Rectal smooth muscle tissue (tissue), 1 donor: ENCODE measurements around the gene STRIT1.

Experiments
- H3K27ac ChIP-seq: one replicate; pipeline ENCODE4 v1.7.0; 2013; ENCODE audit warnings: low read depth, low read length, inconsistent platforms
- H3K27me3 ChIP-seq: one replicate; pipeline ENCODE4 v1.7.0; 2013; ENCODE audit warnings: low read length; ENCODE audit not compliant: control insufficient read depth, insufficient read depth
- H3K36me3 ChIP-seq: one replicate; pipeline ENCODE4 v1.7.0; 2013; ENCODE audit warnings: low read length; ENCODE audit not compliant: control insufficient read depth, insufficient read depth
- H3K4me1 ChIP-seq: one replicate; pipeline ENCODE4 v1.7.0; 2013; ENCODE audit warnings: low read length; ENCODE audit not compliant: control insufficient read depth, insufficient read depth
- H3K4me3 ChIP-seq: one replicate; pipeline ENCODE4 v1.7.0; 2013; ENCODE audit warnings: low read length
- H3K9ac ChIP-seq: one replicate; pipeline ENCODE4 v1.7.0; 2013; ENCODE audit warnings: low read length

STRIT1 gene

GRCh38 chr3:155248531-155249187, 44.8 kb downstream of the STRIT1 start:
- no peaks in the 10 kb centered on the region for H3K36me3 ChIP-seq
- H3K9ac ChIP-seq, result no peak overlapping the region
- H3K27ac ChIP-seq, result no peak overlapping the region
- H3K4me1 ChIP-seq, result no peaks in the 10 kb centered on the region
- no peak overlapping the region for H3K4me3 ChIP-seq
- no peaks in the 10 kb centered on the region for H3K27me3 ChIP-seq

GRCh38 chr3:155244699-155245098, 48.8 kb downstream of the STRIT1 start:
- Histone ChIP-seq H3K27me3 (no peaks in the 10 kb centered on the region), H3K4me3 (no peak overlapping the region), H3K4me1 (no peaks in the 10 kb centered on the region), H3K9ac (no peak overlapping the region), H3K36me3 (no peaks in the 10 kb centered on the region), H3K27ac (no peak overlapping the region)

GRCh38 chr3:155244216-155244615, 49.3 kb downstream of the STRIT1 start:
- H3K4me1 ChIP-seq, result no peaks in the 10 kb centered on the region
- no peaks in the 10 kb centered on the region for H3K36me3 ChIP-seq
- H3K27me3 ChIP-seq, result no peaks in the 10 kb centered on the region
- H3K27ac ChIP-seq, result no peak overlapping the region
- H3K4me3 ChIP-seq, result no peak overlapping the region
- no peak overlapping the region for H3K9ac ChIP-seq

GRCh38 chr3:155243512-155243921, 50.0 kb downstream of the STRIT1 start:
- no peaks in the 10 kb centered on the region for H3K4me1 ChIP-seq
- no peak overlapping the region for H3K9ac ChIP-seq
- H3K4me3 ChIP-seq, result no peak overlapping the region
- H3K36me3 ChIP-seq, result no peaks in the 10 kb centered on the region
- no peaks in the 10 kb centered on the region for H3K27me3 ChIP-seq
- no peak overlapping the region for H3K27ac ChIP-seq

GRCh38 chr3:155242342-155242741, 51.1 kb downstream of the STRIT1 start:
- no peaks in the 10 kb centered on the region for H3K36me3 ChIP-seq
- no peak overlapping the region for H3K27ac ChIP-seq
- no peak overlapping the region for H3K4me3 ChIP-seq
- H3K27me3 ChIP-seq, result no peaks in the 10 kb centered on the region
- H3K9ac ChIP-seq, result no peak overlapping the region
- no peaks in the 10 kb centered on the region for H3K4me1 ChIP-seq

GRCh38 chr3:155241579-155241978, 51.9 kb downstream of the STRIT1 start:
- Histone ChIP-seq H3K36me3 (no peaks in the 10 kb centered on the region), H3K27me3 (no peaks in the 10 kb centered on the region), H3K9ac (no peak overlapping the region), H3K27ac (no peak overlapping the region), H3K4me3 (no peak overlapping the region), H3K4me1 (no peaks in the 10 kb centered on the region)
